Thymus (tissue), 11 donors: ENCODE results near the gene TYRP1. TPM values are rescaled to one million over a fixed set of nuclear protein-coding genes. Genes with fewer than 3 reads are reported as not detected.

ENCODE experiments used
- DNase-seq, 9 donors: peaks; one replicate each; pipeline ENCODE4 v3.0.0-alpha.2; 2013; ENCODE audit warnings: low spot score in 9 of 9, low read depth in 6 of 9, missing footprints in 1 of 9
- H3K27ac ChIP-seq, 2 donors: one replicate each; pipeline ENCODE4 v1.5.1; 2013; ENCODE audit warnings: control low read depth in 1 of 2, low read depth in 1 of 2, low read length in 1 of 2, mild to moderate bottlenecking in 1 of 2, moderate library complexity in 1 of 2
- H3K27me3 ChIP-seq, 2 donors: one replicate each; pipeline ENCODE4 v1.5.1; 2013; ENCODE audit warnings: low read length in 1 of 2; ENCODE audit not compliant: control insufficient read depth in 2 of 2, insufficient read depth in 1 of 2
- H3K36me3 ChIP-seq, 2 donors: one replicate each; pipeline ENCODE4 v1.5.1; 2013; ENCODE audit warnings: low read length in 1 of 2, mild to moderate bottlenecking in 1 of 2, moderate library complexity in 1 of 2; ENCODE audit not compliant: control insufficient read depth in 2 of 2, insufficient read depth in 2 of 2
- H3K4me1 ChIP-seq, 2 donors: one replicate each; pipeline ENCODE4 v1.5.1; 2013; ENCODE audit warnings: low read length in 2 of 2; ENCODE audit not compliant: control insufficient read depth in 2 of 2, insufficient read depth in 2 of 2
- H3K4me3 ChIP-seq, 2 donors: one replicate each; pipeline ENCODE4 v1.5.1; 2013; ENCODE audit warnings: low read length in 2 of 2, control low read depth in 1 of 2, mild to moderate bottlenecking in 1 of 2
- H3K9me3 ChIP-seq, 2 donors: one replicate each; pipeline ENCODE4 v1.5.1; 2013; ENCODE audit warnings: low read length in 1 of 2, mild to moderate bottlenecking in 1 of 2; ENCODE audit not compliant: control insufficient read depth in 2 of 2, insufficient read depth in 1 of 2
- WGBS: extraction: QIAGEN DNeasy Blood & Tissue Kit; methylation state at CpG from one replicate; pipeline ENCODE4 v1.1.7; 2013; 5-methylcytosine and 5-hydroxymethylcytosine counted together
- polyA plus RNA-seq: library from polyadenylated mRNA; stranded (reverse); fragments of 200-250 nt; gene quantifications from one replicate; pipeline ENCODE4 v1.2.3, GENCODE V29; 2013
- total RNA-seq: library from RNA; stranded (reverse); fragments of 120-200 nt; gene quantifications from one replicate; pipeline ENCODE4 v1.2.4, GENCODE V29; 2013
- donor health status: healthy.

The TYRP1 gene
- total and polyA plus RNA-seq, 2 donors = 0.09 to 0.19 TPM

DNA sequence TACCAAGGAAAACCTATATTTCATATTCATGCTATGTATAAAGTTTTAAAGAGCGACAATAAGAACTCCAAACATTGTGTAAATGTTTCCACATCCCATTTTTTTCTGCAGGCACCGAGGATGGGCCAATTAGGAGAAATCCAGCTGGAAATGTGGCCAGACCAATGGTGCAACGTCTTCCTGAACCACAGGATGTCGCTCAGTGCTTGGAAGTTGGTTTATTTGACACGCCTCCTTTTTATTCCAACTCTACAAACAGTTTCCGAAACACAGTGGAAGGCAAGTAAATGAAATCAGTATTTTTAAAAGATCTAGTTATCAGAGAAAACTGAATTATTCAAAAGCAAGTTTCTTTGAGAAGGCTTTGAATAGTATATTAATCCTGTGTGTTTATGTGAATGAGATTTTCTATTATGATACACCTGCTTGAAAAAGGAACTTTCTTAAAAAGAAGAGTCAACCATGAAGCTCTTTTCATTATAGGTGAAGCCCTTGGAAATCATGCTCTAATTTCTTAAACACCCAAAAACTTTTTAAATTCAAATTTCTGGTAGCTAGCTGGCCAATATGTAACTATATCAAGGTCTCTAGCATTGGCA, 9.1 kb downstream of the TYRP1 start:
- WGBS = 79% methylated on average over 6 of the region's 6 CpGs
- no peaks in the 10 kb centered on the region for H3K36me3 ChIP-seq
- DNase-seq = no peak
- H3K4me1 ChIP-seq = no peaks in the 10 kb centered on the region
- no peaks in the 10 kb centered on the region for H3K27me3 ChIP-seq
- no peak overlapping the region for H3K27ac ChIP-seq
- H3K9me3 ChIP-seq = no peaks in the 10 kb centered on the region
- H3K4me3 ChIP-seq = no peak overlapping the region

- Histone ChIP-seq H3K4me1 (no peaks in the 10 kb centered on the region), H3K27me3 (no peaks in the 10 kb centered on the region), H3K4me3 (no peak overlapping the region), H3K27ac (no peak overlapping the region), H3K9me3 (no peaks in the 10 kb centered on the region), H3K36me3 (no peaks in the 10 kb centered on the region)
- 70% methylated on average over 1 of the region's 1 CpG for WGBS
- DNase-seq = no peak
These were observed 10.8 kb downstream of the TYRP1 start for GRCh38 chr9:12703996-12704395.

DNA sequence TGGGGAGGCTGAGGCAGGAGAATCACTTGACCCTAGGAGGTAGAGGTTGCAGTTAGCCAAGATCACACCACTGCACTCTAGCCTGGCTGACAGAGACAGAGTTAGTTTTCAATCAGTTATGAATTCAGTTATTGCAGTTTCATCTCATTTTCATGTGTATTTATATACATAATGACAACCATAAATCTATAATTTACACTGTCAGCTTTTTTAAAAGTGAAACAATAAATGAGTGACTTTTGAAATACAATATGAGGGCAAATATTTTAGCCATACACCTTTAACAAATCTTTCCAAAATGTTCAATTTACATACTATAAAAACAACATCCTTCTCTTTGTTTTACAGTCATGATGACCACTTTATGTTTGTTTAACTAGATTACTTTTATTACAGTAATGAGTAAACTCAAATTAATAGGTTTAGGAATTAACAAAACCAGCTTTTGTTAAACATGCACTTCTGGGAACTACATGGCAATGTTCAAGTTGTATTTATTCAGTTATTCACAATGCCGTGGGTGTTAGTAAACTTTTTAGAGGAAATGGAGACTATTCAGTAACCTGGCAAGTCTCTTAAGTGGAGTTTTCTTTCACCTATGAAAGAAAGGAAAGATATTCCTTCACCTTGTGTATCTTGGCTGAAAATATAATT, 12.7 kb downstream of the TYRP1 start:
- no peaks in the 10 kb centered on the region for H3K9me3 ChIP-seq
- no peaks in the 10 kb centered on the region for H3K27me3 ChIP-seq
- no peak overlapping the region for H3K4me3 ChIP-seq
- H3K4me1 ChIP-seq = no peaks in the 10 kb centered on the region
- H3K27ac ChIP-seq = no peak overlapping the region
- WGBS = 83% methylated on average over 1 of the region's 1 CpG
- H3K36me3 ChIP-seq = no peaks in the 10 kb centered on the region
- no peak for DNase-seq

DNA sequence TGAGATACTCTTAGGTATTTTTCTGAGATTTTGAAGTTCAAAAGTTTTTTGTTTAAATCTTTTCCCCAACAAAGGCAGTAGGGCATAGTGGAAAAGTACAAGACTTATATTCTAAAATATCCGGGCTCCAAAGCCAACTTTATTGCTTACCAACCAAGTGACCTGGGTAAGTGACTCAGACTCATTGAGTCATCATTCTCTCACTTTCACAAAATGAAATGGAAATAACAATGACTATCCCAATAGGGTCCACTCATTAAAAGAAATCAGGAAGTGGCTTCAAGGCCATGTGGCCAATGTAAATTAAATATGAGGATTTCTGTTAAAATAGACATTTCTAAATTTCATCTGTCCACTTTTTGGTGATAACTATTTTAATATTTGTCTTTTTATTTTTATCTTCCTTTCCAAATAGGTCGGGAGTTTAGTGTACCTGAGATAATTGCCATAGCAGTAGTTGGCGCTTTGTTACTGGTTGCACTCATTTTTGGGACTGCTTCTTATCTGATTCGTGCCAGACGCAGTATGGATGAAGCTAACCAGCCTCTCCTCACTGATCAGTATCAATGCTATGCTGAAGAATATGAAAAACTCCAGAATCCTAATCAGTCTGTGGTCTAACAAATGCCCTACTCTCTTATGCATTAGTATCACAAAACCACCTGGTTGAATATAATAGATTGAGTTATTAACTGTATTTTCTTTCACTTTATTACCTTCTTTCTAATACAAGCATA, 15.5 kb downstream of the TYRP1 start:
- Histone ChIP-seq H3K4me1 (no peaks in the 10 kb centered on the region), H3K27ac (no peak overlapping the region), H3K4me3 (no peak overlapping the region), H3K9me3 (no peaks in the 10 kb centered on the region), H3K36me3 (no peaks in the 10 kb centered on the region), H3K27me3 (no peaks in the 10 kb centered on the region)
- DNase-seq = no peak
- 94% methylated on average over 5 of the region's 5 CpGs for WGBS

DNA sequence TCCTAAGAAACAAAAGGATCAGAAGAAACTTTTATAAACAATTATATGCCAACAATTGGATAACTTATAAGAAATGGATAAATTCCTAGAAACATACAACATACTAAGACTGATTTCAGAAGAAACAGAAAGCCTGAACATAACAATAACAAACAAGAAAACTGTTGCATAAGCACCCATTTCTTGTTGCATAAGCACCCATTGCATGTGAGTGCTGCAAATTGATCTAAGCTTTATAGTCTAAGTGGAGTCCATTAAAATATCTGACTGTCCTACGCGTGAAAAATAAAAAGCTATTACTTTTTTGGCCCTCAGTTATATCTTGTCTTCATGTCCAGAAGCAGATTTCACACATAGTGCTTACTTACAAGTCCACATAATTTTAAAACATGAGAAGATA, 19.3 kb downstream of the TYRP1 start:
- no peaks in the 10 kb centered on the region for H3K4me1 ChIP-seq
- H3K27me3 ChIP-seq = no peaks in the 10 kb centered on the region
- no peak for DNase-seq
- no peak overlapping the region for H3K27ac ChIP-seq
- no peak overlapping the region for H3K4me3 ChIP-seq
- H3K36me3 ChIP-seq = no peaks in the 10 kb centered on the region
- no peaks in the 10 kb centered on the region for H3K9me3 ChIP-seq
- WGBS = 93% methylated on average over 2 of the region's 2 CpGs

- Histone ChIP-seq H3K4me1 (no peaks in the 10 kb centered on the region), H3K9me3 (no peaks in the 10 kb centered on the region), H3K27ac (no peak overlapping the region), H3K27me3 (no peaks in the 10 kb centered on the region), H3K4me3 (no peak overlapping the region), H3K36me3 (no peaks in the 10 kb centered on the region)
- no peak for DNase-seq
- whole genome bisulfite sequencing = 94% methylated on average over 3 of the region's 3 CpGs
These were observed 22.1 kb downstream of the TYRP1 start for GRCh38 chr9:12715268-12715667.

- H3K4me1 ChIP-seq = no peaks in the 10 kb centered on the region
- H3K27me3 ChIP-seq = no peaks in the 10 kb centered on the region
- no peak overlapping the region for H3K4me3 ChIP-seq
- H3K9me3 ChIP-seq = no peaks in the 10 kb centered on the region
- WGBS = 87% methylated on average over 5 of the region's 5 CpGs
- no peak overlapping the region for H3K27ac ChIP-seq
- H3K36me3 ChIP-seq = no peaks in the 10 kb centered on the region
- no peak for DNase-seq
These were observed 23.8 kb downstream of the TYRP1 start for GRCh38 chr9:12716823-12717600.

GRCh38 chr9:12717907-12718306, 24.7 kb downstream of the TYRP1 start:
- Histone ChIP-seq H3K27ac (no peak overlapping the region), H3K27me3 (no peaks in the 10 kb centered on the region), H3K36me3 (no peaks in the 10 kb centered on the region), H3K4me3 (no peak overlapping the region), H3K9me3 (no peaks in the 10 kb centered on the region), H3K4me1 (no peaks in the 10 kb centered on the region)
- no peak for DNase-seq
- whole genome bisulfite sequencing = 91% methylated on average over 1 of the region's 1 CpG
